GM12891 (cell line): ENCODE data around the gene SMIM10L1.

Experiments used
- POLR2A ChIP-seq: IDR thresholded peaks from 2 replicates; pipeline ENCODE4 v1.6.1; 2011; ENCODE audit warnings: low read depth, low read length, control low read depth
- POLR2AphosphoS5 ChIP-seq: IDR thresholded peaks from 2 replicates; pipeline ENCODE4 v1.6.1; 2011; ENCODE audit warnings: low read depth, low read length, control low read depth
- TAF1 ChIP-seq: IDR thresholded peaks from 2 replicates; pipeline ENCODE4 v1.6.1; 2011; ENCODE audit warnings: low read depth, low read length, control low read depth

DNA sequence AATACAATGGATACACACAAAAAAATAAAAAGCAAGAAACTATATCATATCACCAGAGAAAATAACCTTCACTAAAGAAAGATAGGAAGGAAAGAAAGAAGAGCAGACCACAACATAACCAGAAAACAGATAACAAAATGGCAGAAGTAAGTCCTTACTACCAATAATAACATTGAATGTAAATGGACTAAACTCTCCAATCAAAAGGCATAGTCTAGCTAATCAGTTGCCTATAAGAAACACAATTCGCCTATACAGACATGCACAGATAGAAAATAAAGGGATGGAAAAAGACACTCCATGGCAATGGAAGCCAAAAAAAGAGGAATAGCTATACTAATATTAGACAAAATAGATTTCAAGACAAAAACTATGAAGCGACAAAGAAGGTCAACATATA lies 27.6 kb upstream of the SMIM10L1 start:
- TF ChIP-seq TAF1 (no peak), POLR2A (no peak), POLR2AphosphoS5 (no peak)
